Activated T-cell treated with anti-CD3 and anti-CD28 coated beads for 24 hours (primary cell): ENCODE results near the gene SCIMP.
"Not testable (repeated sequence)": the region's sequence is repeated elsewhere in the genome, so short reads cannot be mapped to it uniquely, and the experiment has no call there.

ENCODE experiments used
- DNase-seq: peaks from one replicate; pipeline ENCODE4 v3.0.0-alpha.2; 2020; ENCODE audit warnings: low read depth

SCIMP gene

GRCh38 chr17:5184288-5184687 lies 50.4 kb downstream of the SCIMP start:
- DNase-seq = no peak

GRCh38 chr17:5183410-5183793 lies 51.3 kb downstream of the SCIMP start:
- DNase-seq = no peak

- DNase-seq = no peak
Measured at GRCh38 chr17:5182597-5183409, 51.9 kb downstream of the SCIMP start.

- DNase-seq = no peak
Measured at GRCh38 chr17:5181509-5182305, 53.0 kb downstream of the SCIMP start.

DNA sequence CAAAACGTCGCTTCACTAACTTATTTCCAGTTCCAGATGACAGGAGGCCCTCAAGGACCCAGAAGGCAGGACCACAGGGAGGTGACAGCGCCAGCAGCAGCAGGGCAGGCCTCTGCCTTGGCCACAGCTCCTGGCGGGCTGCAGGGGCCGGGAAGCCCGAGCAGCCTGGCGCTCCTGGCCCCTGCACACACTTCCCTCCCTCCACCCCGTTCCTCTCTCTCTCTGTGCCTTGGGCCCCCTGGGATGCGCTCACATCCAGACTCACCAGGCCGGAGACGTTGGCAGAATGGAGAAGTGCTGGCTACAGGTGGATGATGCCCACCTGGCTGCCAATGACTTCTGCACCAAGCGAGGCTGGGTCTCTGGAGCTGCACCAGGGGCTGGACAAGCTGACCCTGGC lies 55.7 kb downstream of the SCIMP start:
- no peak for DNase-seq

GRCh38 chr17:5175027-5175426 lies 59.6 kb downstream of the SCIMP start:
- DNase-seq = not testable (repeated sequence)

- not testable (repeated sequence) for DNase-seq
Measured at GRCh38 chr17:5165791-5166564, 68.7 kb downstream of the SCIMP start.

DNA sequence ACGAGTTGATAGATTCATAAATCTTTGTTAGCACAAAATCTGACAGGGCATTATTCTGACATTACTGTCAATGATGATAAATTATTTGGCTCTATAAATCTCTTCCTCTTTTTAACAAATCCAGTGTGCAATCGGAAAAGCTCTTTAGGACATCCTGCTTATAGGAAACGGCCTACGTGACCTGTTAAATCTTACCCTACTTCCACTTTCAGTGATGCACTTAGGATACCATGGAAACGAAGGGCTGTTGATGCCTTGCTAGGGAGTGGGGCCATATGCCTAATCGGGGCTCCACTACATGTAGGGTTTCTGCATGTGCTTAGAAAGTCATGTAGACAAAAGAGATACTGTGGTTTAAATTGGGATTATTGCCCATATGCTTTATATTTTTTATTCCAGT lies 70.2 kb downstream of the SCIMP start:
- DNase-seq = no peak

DNA sequence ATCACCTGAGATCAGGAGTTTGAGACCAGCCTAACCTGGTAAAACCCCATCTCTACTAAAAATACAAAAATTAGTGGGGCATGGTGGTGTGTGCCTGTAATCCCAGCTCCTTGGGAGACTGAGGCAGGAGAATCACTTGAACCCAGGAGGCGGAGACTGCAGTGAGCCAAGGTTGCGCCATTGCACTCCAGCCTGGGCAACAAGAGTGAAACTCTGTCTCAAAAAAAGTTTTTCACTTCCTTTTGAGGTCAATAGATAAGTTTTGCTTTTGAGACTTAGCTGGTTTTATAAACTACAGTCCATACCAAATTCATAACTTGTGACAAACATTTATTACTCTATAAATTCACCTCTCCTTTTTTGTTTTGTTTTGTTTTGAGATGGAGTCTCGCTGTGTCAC lies 72.9 kb downstream of the SCIMP start:
- not testable (repeated sequence) for DNase-seq

DNA sequence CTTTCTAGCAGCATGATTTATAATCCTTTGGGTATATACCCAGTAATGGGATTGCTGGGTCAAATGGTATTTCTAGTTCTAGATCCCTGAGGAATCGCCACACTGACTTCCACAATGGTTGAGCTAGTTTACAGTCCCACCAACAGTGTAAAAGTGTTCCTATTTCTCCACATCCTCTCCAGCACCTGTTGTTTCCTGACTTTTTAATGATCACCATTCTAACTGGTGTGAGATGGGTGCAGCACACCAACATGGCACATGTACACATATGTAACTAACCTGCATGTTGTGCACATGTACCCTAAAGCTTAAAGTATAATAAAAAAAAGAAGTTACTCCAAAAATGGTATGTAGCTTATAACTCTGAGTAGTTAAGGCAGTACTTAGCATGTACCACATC lies 74.0 kb downstream of the SCIMP start:
- DNase-seq = not testable (repeated sequence)
